ENCODE results near the gene SPATA32. TPM values are rescaled to one million over a fixed set of nuclear protein-coding genes. Genes with fewer than 3 reads are reported as not detected.
A peak's percentile ranks its signal among the peaks of the same experiment; 100 is the strongest.

SPATA32 gene
- polyA plus RNA-seq, 4 donors, result 0.04 to 0.32 TPM; not detected in 2

DNA sequence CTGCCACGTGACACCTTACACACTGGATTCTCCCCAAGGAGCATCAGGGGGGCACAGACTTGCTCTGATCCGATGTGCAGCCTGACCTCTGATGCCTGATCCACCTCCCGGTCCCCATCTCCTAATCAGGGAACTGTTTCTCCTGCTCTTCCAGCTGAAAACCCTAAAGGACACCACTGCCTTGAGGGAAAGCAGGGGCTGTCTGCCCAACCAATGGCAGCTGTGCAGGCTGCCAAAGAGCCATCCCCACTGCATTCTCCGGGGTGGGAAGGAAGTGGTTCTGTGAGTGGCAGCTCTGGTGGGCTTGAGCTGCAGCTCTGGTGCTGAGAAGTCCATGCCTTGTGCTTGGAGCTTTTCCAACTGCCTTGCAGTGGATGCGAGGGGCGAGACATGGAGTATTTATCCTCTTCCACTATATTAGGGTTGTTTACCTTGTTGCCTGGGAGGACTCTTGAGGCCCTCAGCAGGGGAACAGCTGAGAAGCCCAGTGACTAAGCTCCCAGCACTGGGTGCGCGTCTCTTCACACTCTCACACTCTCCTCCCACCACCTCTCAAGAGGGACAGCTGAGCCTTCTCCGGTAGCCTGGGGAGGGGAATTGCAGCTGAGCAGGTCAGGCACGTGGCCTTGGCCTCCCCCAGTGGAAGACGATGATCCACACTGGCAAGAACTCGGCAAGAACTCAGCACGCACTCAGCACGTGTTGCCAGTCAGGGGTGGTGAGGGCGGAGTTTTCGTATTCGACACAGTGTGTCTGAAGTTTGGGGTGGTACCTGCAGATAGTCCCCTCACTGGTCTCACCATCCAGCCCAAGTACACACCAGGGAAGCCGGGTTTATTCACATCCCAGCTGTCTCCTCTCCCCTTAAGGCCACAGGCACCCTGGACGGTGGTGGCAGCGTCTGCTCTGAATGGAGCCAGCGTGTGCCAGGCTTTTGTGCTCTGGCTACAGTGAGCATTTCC lies 21.1 kb upstream of the SPATA32 start:
- Histone ChIP-seq H3K27me3 (ENCODE audit: control insufficient read depth in 3 of 3, insufficient read depth in 3 of 3, low read length in 3 of 3) (no peaks in the 10 kb centered on the region), H3K4me3 (ENCODE audit: low read depth in 1 of 3, low read length in 3 of 3) (no peak overlapping the region), H3K4me1 (ENCODE audit: control insufficient read depth in 3 of 3, insufficient read depth in 2 of 3, low read depth in 1 of 3, low read length in 2 of 3) (peaks cover 2 to 15% (median 9%) of the 10 kb centered on the region in 3 donors), H3K36me3 (ENCODE audit: control insufficient read depth in 3 of 3, insufficient read depth in 2 of 3, low read depth in 1 of 3, low read length in 3 of 3) (peaks cover 3 to 78% (median 16%) of the 10 kb centered on the region in 3 donors), H3K9me3 (ENCODE audit: control insufficient read depth in 2 of 2, insufficient read depth in 1 of 2, low read depth in 1 of 2, low read length in 1 of 2) (no peaks in the 10 kb centered on the region), H3K27ac (ENCODE audit: low read depth in 1 of 3, low read length in 2 of 3) (peak overlapping the region in 1 of 3 donors; percentile 51)
- FAIRE-seq (no peak), DNase-seq (no peak)
- 71 to 79% (median 77%) methylated on average over 21 of the region's 21 CpGs for WGBS, 3 donors

GRCh38 chr17:45279898-45280297 lies 18.0 kb upstream of the SPATA32 start:
- H3K27ac ChIP-seq (ENCODE audit: low read depth in 1 of 3, low read length in 2 of 3), result no peak overlapping the region
- 33 to 66% (median 44%) methylated on average over 3 of the region's 3 CpGs for WGBS, 3 donors
- H3K4me1 ChIP-seq (ENCODE audit: control insufficient read depth in 3 of 3, insufficient read depth in 2 of 3, low read depth in 1 of 3, low read length in 2 of 3), result peaks cover 0 to 12% (median 5%) of the 10 kb centered on the region in 3 donors
- no peaks in the 10 kb centered on the region for H3K9me3 ChIP-seq (ENCODE audit: control insufficient read depth in 2 of 2, insufficient read depth in 1 of 2, low read depth in 1 of 2, low read length in 1 of 2)
- no peak for DNase-seq
- H3K27me3 ChIP-seq (ENCODE audit: control insufficient read depth in 3 of 3, insufficient read depth in 3 of 3, low read length in 3 of 3), result no peaks in the 10 kb centered on the region
- H3K4me3 ChIP-seq (ENCODE audit: low read depth in 1 of 3, low read length in 3 of 3), result no peak overlapping the region
- no peak for FAIRE-seq
- H3K36me3 ChIP-seq (ENCODE audit: control insufficient read depth in 3 of 3, insufficient read depth in 2 of 3, low read depth in 1 of 3, low read length in 3 of 3), result peaks cover 0 to 50% (median 8%) of the 10 kb centered on the region in 3 donors

- DNase-seq (no peak), FAIRE-seq (no peak)
- Histone ChIP-seq H3K27me3 (ENCODE audit: control insufficient read depth in 3 of 3, insufficient read depth in 3 of 3, low read length in 3 of 3) (no peaks in the 10 kb centered on the region), H3K36me3 (ENCODE audit: control insufficient read depth in 3 of 3, insufficient read depth in 2 of 3, low read depth in 1 of 3, low read length in 3 of 3) (peaks cover 2 to 47% (median 5%) of the 10 kb centered on the region in 3 donors), H3K4me1 (ENCODE audit: control insufficient read depth in 3 of 3, insufficient read depth in 2 of 3, low read depth in 1 of 3, low read length in 2 of 3) (peaks cover 0 to 12% (median 5%) of the 10 kb centered on the region in 3 donors), H3K27ac (ENCODE audit: low read depth in 1 of 3, low read length in 2 of 3) (peak overlapping the region; percentile 41 to 66 (median 63)), H3K9me3 (ENCODE audit: control insufficient read depth in 2 of 2, insufficient read depth in 1 of 2, low read depth in 1 of 2, low read length in 1 of 2) (no peaks in the 10 kb centered on the region), H3K4me3 (ENCODE audit: low read depth in 1 of 3, low read length in 3 of 3) (no peak overlapping the region)
- 6 to 37% (median 23%) methylated on average over 7 of the region's 7 CpGs for WGBS, 3 donors
Observed at GRCh38 chr17:45277992-45278391, 16.1 kb upstream of the SPATA32 start.

GRCh38 chr17:45277216-45277849 lies 15.4 kb upstream of the SPATA32 start:
- Histone ChIP-seq H3K4me3 (ENCODE audit: low read depth in 1 of 3, low read length in 3 of 3) (no peak overlapping the region), H3K36me3 (ENCODE audit: control insufficient read depth in 3 of 3, insufficient read depth in 2 of 3, low read depth in 1 of 3, low read length in 3 of 3) (peaks cover 4 to 43% (median 6%) of the 10 kb centered on the region in 3 donors), H3K4me1 (ENCODE audit: control insufficient read depth in 3 of 3, insufficient read depth in 2 of 3, low read depth in 1 of 3, low read length in 2 of 3) (peaks cover 0 to 12% (median 5%) of the 10 kb centered on the region in 3 donors), H3K27ac (ENCODE audit: low read depth in 1 of 3, low read length in 2 of 3) (peak overlapping the region; percentile 41 to 66 (median 63)), H3K27me3 (ENCODE audit: control insufficient read depth in 3 of 3, insufficient read depth in 3 of 3, low read length in 3 of 3) (no peaks in the 10 kb centered on the region), H3K9me3 (ENCODE audit: control insufficient read depth in 2 of 2, insufficient read depth in 1 of 2, low read depth in 1 of 2, low read length in 1 of 2) (no peaks in the 10 kb centered on the region)
- FAIRE-seq (no peak), DNase-seq (peak; percentile 96 to 99)
- 10 to 32% (median 17%) methylated on average over 16 of the region's 16 CpGs for WGBS, 3 donors

- no peak overlapping the region for H3K4me3 ChIP-seq (ENCODE audit: low read depth in 1 of 3, low read length in 3 of 3)
- FAIRE-seq, result no peak
- no peak for DNase-seq
- H3K27ac ChIP-seq (ENCODE audit: low read depth in 1 of 3, low read length in 2 of 3), result peak overlapping the region in 1 of 3 donors; percentile 54
- H3K9me3 ChIP-seq (ENCODE audit: control insufficient read depth in 2 of 2, insufficient read depth in 1 of 2, low read depth in 1 of 2, low read length in 1 of 2), result no peaks in the 10 kb centered on the region
- 42 to 63% (median 49%) methylated on average over 6 of the region's 6 CpGs for WGBS, 3 donors
- no peaks in the 10 kb centered on the region for H3K27me3 ChIP-seq (ENCODE audit: control insufficient read depth in 3 of 3, insufficient read depth in 3 of 3, low read length in 3 of 3)
- peaks cover 0 to 12% (median 5%) of the 10 kb centered on the region in 3 donors for H3K4me1 ChIP-seq (ENCODE audit: control insufficient read depth in 3 of 3, insufficient read depth in 2 of 3, low read depth in 1 of 3, low read length in 2 of 3)
- H3K36me3 ChIP-seq (ENCODE audit: control insufficient read depth in 3 of 3, insufficient read depth in 2 of 3, low read depth in 1 of 3, low read length in 3 of 3), result peaks cover 4 to 39% (median 10%) of the 10 kb centered on the region in 3 donors
Observed at GRCh38 chr17:45276031-45276430, 14.1 kb upstream of the SPATA32 start.

- peaks cover 14 to 52% (median 18%) of the 10 kb centered on the region in 3 donors for H3K36me3 ChIP-seq (ENCODE audit: control insufficient read depth in 3 of 3, insufficient read depth in 2 of 3, low read depth in 1 of 3, low read length in 3 of 3)
- 87 to 93% (median 87%) methylated on average over 5 of the region's 5 CpGs for WGBS, 3 donors
- FAIRE-seq, result no peak
- peak overlapping the region in 1 of 3 donors; percentile 17 for H3K27ac ChIP-seq (ENCODE audit: low read depth in 1 of 3, low read length in 2 of 3)
- H3K27me3 ChIP-seq (ENCODE audit: control insufficient read depth in 3 of 3, insufficient read depth in 3 of 3, low read length in 3 of 3), result no peaks in the 10 kb centered on the region
- peaks cover 0 to 12% (median 5%) of the 10 kb centered on the region in 3 donors for H3K4me1 ChIP-seq (ENCODE audit: control insufficient read depth in 3 of 3, insufficient read depth in 2 of 3, low read depth in 1 of 3, low read length in 2 of 3)
- no peak overlapping the region for H3K4me3 ChIP-seq (ENCODE audit: low read depth in 1 of 3, low read length in 3 of 3)
- no peak for DNase-seq
- no peaks in the 10 kb centered on the region for H3K9me3 ChIP-seq (ENCODE audit: control insufficient read depth in 2 of 2, insufficient read depth in 1 of 2, low read depth in 1 of 2, low read length in 1 of 2)
Observed at GRCh38 chr17:45274033-45274432, 12.1 kb upstream of the SPATA32 start.

DNA sequence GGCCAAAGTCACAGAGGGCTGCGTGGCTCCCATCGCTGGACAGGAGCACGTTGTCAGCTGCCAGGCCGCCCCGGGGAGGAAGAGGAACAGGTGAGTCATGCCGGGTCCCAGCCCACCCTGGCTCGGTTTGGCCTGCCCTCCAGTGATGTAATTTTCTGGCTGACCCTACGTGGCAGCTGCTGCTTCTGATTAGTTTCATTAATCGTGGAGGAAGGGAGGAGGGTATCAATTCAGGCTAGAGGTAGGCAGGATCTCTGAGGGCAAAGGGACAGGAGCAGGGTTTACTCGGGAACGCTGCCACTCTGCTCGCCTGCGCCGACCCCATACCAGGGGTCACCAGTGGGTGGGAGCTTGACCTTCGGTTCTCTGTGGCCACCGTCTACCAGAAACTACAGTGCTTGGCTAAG lies 11.7 kb upstream of the SPATA32 start:
- Histone ChIP-seq H3K9me3 (ENCODE audit: control insufficient read depth in 2 of 2, insufficient read depth in 1 of 2, low read depth in 1 of 2, low read length in 1 of 2) (no peaks in the 10 kb centered on the region), H3K27ac (ENCODE audit: low read depth in 1 of 3, low read length in 2 of 3) (no peak overlapping the region), H3K4me3 (ENCODE audit: low read depth in 1 of 3, low read length in 3 of 3) (no peak overlapping the region), H3K36me3 (ENCODE audit: control insufficient read depth in 3 of 3, insufficient read depth in 2 of 3, low read depth in 1 of 3, low read length in 3 of 3) (peaks cover 15 to 52% (median 22%) of the 10 kb centered on the region in 3 donors), H3K4me1 (ENCODE audit: control insufficient read depth in 3 of 3, insufficient read depth in 2 of 3, low read depth in 1 of 3, low read length in 2 of 3) (peaks cover 0 to 12% (median 5%) of the 10 kb centered on the region in 3 donors), H3K27me3 (ENCODE audit: control insufficient read depth in 3 of 3, insufficient read depth in 3 of 3, low read length in 3 of 3) (no peaks in the 10 kb centered on the region)
- FAIRE-seq (no peak), DNase-seq (no peak)
- WGBS, 3 donors, result 73 to 84% (median 83%) methylated on average over 16 of the region's 16 CpGs

DNA sequence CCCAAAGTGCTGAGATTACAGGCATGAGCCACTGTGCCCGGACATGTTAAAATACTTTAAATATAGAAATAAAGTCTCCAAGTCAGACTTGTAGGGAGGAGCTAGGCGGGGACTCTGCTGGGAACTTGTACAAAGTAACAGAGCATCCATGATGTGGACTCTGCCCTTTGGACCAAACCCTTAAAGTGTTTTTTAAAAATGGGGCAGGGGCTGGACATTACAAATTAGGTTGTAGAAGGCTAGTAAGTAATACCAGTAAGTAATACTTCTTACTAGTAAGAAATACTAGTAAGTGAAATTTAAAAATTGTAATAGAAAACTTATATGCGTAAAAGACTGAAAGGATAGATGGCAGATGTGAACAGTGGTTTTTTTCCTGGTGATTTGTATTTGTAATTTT lies 9.7 kb upstream of the SPATA32 start:
- Histone ChIP-seq H3K36me3 (ENCODE audit: control insufficient read depth in 3 of 3, insufficient read depth in 2 of 3, low read depth in 1 of 3, low read length in 3 of 3) (peaks cover 18 to 70% (median 30%) of the 10 kb centered on the region in 3 donors), H3K9me3 (ENCODE audit: control insufficient read depth in 2 of 2, insufficient read depth in 1 of 2, low read depth in 1 of 2, low read length in 1 of 2) (no peaks in the 10 kb centered on the region), H3K27me3 (ENCODE audit: control insufficient read depth in 3 of 3, insufficient read depth in 3 of 3, low read length in 3 of 3) (no peaks in the 10 kb centered on the region), H3K27ac (ENCODE audit: low read depth in 1 of 3, low read length in 2 of 3) (no peak overlapping the region), H3K4me3 (ENCODE audit: low read depth in 1 of 3, low read length in 3 of 3) (no peak overlapping the region), H3K4me1 (ENCODE audit: control insufficient read depth in 3 of 3, insufficient read depth in 2 of 3, low read depth in 1 of 3, low read length in 2 of 3) (peaks cover 0 to 3% (median 0%) of the 10 kb centered on the region in 3 donors)
- 56 to 77% (median 67%) methylated on average over 3 of the region's 3 CpGs for WGBS, 3 donors
- FAIRE-seq (no peak), DNase-seq (peak in 1 of 2 donors; percentile 55)
